H1 (cell line): Measurements from ENCODE around the gene COTL1. TPM values are rescaled to one million over a fixed set of nuclear protein-coding genes. Genes with fewer than 3 reads are reported as not detected.

Source experiments
- CTCF ChIA-PET: fragments of 300-600 bp; sonication (Branson Sonifier 250); formaldehyde crosslinking; loops from one replicate; lab custom pipeline; 2021; ENCODE audit not compliant: partially characterized antibody; lab: Charles Lee
- POLR2A ChIA-PET: fragments of 300-600 bp; sonication (Branson Sonifier 250); formaldehyde crosslinking; loops from one replicate; lab custom pipeline; 2021; ENCODE audit warnings: inconsistent platforms; ENCODE audit not compliant: partially characterized antibody; lab: Charles Lee
- DNase-seq, 2 experiments: peaks; one replicate each; pipeline versions ENCODE4 v3.0.0 to v3.0.0-alpha.2; 2010 to 2022; ENCODE audit warnings: low spot score in 2 of 2, low read depth in 1 of 2, mixed read lengths in 1 of 2
- FAIRE-seq: peaks from 2 replicates; lab custom pipeline; 2011; peaks lifted over from hg19 to GRCh38; lab: Jason Lieb, UNC
- H2AFZ ChIP-seq: 2 replicates; pipeline ENCODE4 v1.8.1; 2012; ENCODE audit warnings: low read length, inconsistent platforms
- H2AK5ac ChIP-seq: 2 replicates; pipeline ENCODE4 v1.6.1; 2013; ENCODE audit warnings: low read depth, low read length
- H2BK120ac ChIP-seq: replicated peaks from 2 replicates; pipeline ENCODE3; 2013; ENCODE audit warnings: low read depth, low read length, inconsistent platforms
- H2BK12ac ChIP-seq: 2 replicates; pipeline ENCODE4 v1.6.1; 2013; ENCODE audit warnings: low read depth, low read length
- H2BK15ac ChIP-seq: 2 replicates; pipeline ENCODE4 v1.6.1; 2013; ENCODE audit warnings: low read length
- H2BK20ac ChIP-seq: 2 replicates; pipeline ENCODE4 v1.6.1; 2013; ENCODE audit warnings: low read length
- H2BK5ac ChIP-seq: 2 replicates; pipeline ENCODE4 v1.6.1; 2013; ENCODE audit warnings: low read depth, low read length
- H3K14ac ChIP-seq: 2 replicates; pipeline ENCODE4 v1.6.1; 2013; ENCODE audit warnings: inconsistent platforms; ENCODE audit not compliant: insufficient read length
- H3K18ac ChIP-seq: 2 replicates; pipeline ENCODE4 v1.6.1; 2013; ENCODE audit warnings: low read length; ENCODE audit errors: extremely low read depth
- H3K23ac ChIP-seq: 2 replicates; pipeline ENCODE4 v1.6.1; 2013; ENCODE audit warnings: inconsistent platforms; ENCODE audit not compliant: insufficient read length
- H3K23me2 ChIP-seq: 2 replicates; pipeline ENCODE4 v1.6.1; 2013; ENCODE audit warnings: low read depth, low read length
- H3K27ac ChIP-seq: 2 replicates; pipeline ENCODE4 v1.6.1; 2011; ENCODE audit warnings: low read depth, low read length, inconsistent platforms
- H3K27me3 ChIP-seq, 4 experiments: replicated peaks in 1 of 4; 1 replicate in 1 of 4; 2 replicates in 3 of 4; pipeline versions ENCODE4 v1.6.1 to v1.8.1; 2011 to 2013; ENCODE audit warnings: low read length in 3 of 4, mild to moderate bottlenecking in 3 of 4, inconsistent platforms in 2 of 4, mixed read lengths in 2 of 4, moderate library complexity in 1 of 4; ENCODE audit not compliant: control insufficient read depth in 3 of 4, insufficient read depth in 3 of 4; ENCODE audit errors: extremely low read depth in 1 of 4
- H3K36me3 ChIP-seq, 4 experiments: 2 replicates each; pipeline versions ENCODE4 v1.6.1 to v1.8.1; 2011 to 2013; ENCODE audit warnings: mild to moderate bottlenecking in 4 of 4, low read length in 3 of 4, moderate library complexity in 2 of 4, control low read depth in 1 of 4, inconsistent platforms in 1 of 4; ENCODE audit not compliant: insufficient read depth in 4 of 4, control insufficient read depth in 2 of 4
- H3K4ac ChIP-seq: replicated peaks from 2 replicates; pipeline ENCODE3; 2013; ENCODE audit warnings: low read length, low read depth, mixed read lengths, inconsistent platforms; ENCODE audit not compliant: insufficient read length
- H3K4me1 ChIP-seq, 4 experiments: replicated peaks in 1 of 4; 1 replicate in 1 of 4; 2 replicates in 3 of 4; pipeline versions ENCODE4 v1.6.1 to v1.8.1; 2011 to 2013; ENCODE audit warnings: low read length in 3 of 4, inconsistent platforms in 2 of 4, mixed read lengths in 1 of 4; ENCODE audit not compliant: insufficient read depth in 4 of 4, control insufficient read depth in 3 of 4
- H3K4me2 ChIP-seq, 2 experiments: 2 replicates each; pipeline versions ENCODE4 v1.6.1 to v1.8.1; 2011 to 2013; ENCODE audit warnings: low read depth in 2 of 2, low read length in 2 of 2, control low read depth in 1 of 2, inconsistent platforms in 1 of 2, mild to moderate bottlenecking in 1 of 2; ENCODE audit not compliant: insufficient read depth in 1 of 2
- H3K4me3 ChIP-seq, 4 experiments: fragments of 200-600, 300-600 bp in 1 of 4; sonication (generic), shearing (Covaris generic), sonication (Bioruptor Twin) in 1 of 4; 2 replicates each; pipeline versions ENCODE4 v1.5.1 to v1.8.1; 2011 to 2016; ENCODE audit warnings: low read length in 4 of 4, low read depth in 3 of 4, control low read depth in 2 of 4, inconsistent platforms in 2 of 4, mild to moderate bottlenecking in 2 of 4, mixed read lengths in 1 of 4, moderate library complexity in 1 of 4; ENCODE audit not compliant: insufficient read depth in 2 of 4; ENCODE audit errors: extremely low read depth in 1 of 4
- H3K56ac ChIP-seq: replicated peaks from 2 replicates; pipeline ENCODE3; 2013; ENCODE audit warnings: low read depth, mild to moderate bottlenecking, mixed read lengths, low read length, inconsistent platforms; ENCODE audit not compliant: insufficient read length
- H3K79me1 ChIP-seq: 2 replicates; pipeline ENCODE4 v1.6.1; 2013; ENCODE audit warnings: low read depth, low read length, control low read depth
- H3K79me2 ChIP-seq, 2 experiments: 2 replicates each; pipeline versions ENCODE4 v1.6.1 to v1.8.1; 2012 to 2013; ENCODE audit warnings: low read length in 2 of 2, mild to moderate bottlenecking in 2 of 2, inconsistent platforms in 1 of 2; ENCODE audit not compliant: insufficient read depth in 2 of 2, control insufficient read depth in 1 of 2
- H3K9ac ChIP-seq, 4 experiments: replicated peaks in 1 of 4; 1 replicate in 1 of 4; 2 replicates in 3 of 4; pipeline versions ENCODE4 v1.6.1 to v1.8.1; 2011 to 2013; ENCODE audit warnings: low read depth in 3 of 4, low read length in 3 of 4, control low read depth in 2 of 4, mild to moderate bottlenecking in 2 of 4, moderate library complexity in 2 of 4, inconsistent platforms in 1 of 4; ENCODE audit errors: extremely low read depth in 1 of 4
- H3K9me3 ChIP-seq, 2 experiments: 2 replicates each; pipeline versions ENCODE4 v1.6.1 to v1.8.1; 2012 to 2013; ENCODE audit warnings: mild to moderate bottlenecking in 2 of 2, moderate library complexity in 2 of 2, control low read depth in 1 of 2, inconsistent platforms in 1 of 2, low read depth in 1 of 2, low read length in 1 of 2, mixed read lengths in 1 of 2; ENCODE audit not compliant: insufficient read depth in 2 of 2
- H4K20me1 ChIP-seq, 2 experiments: replicated peaks in 1 of 2; 2 replicates each; pipeline versions ENCODE3 to v1.8.1; 2011 to 2013; ENCODE audit warnings: inconsistent platforms in 2 of 2, low read length in 2 of 2, mild to moderate bottlenecking in 1 of 2; ENCODE audit not compliant: insufficient read depth in 2 of 2, control insufficient read depth in 1 of 2
- H4K5ac ChIP-seq: 2 replicates; pipeline ENCODE4 v1.6.1; 2013; ENCODE audit warnings: low read length, low read depth, mixed read lengths, inconsistent platforms; ENCODE audit not compliant: insufficient read length
- H4K8ac ChIP-seq: 2 replicates; pipeline ENCODE4 v1.8.0; 2013; ENCODE audit warnings: mild to moderate bottlenecking, moderate library complexity, low read length, inconsistent platforms; ENCODE audit not compliant: insufficient read depth; ENCODE audit errors: extremely low read depth
- H4K91ac ChIP-seq: replicated peaks from 2 replicates; pipeline ENCODE3; 2013; ENCODE audit warnings: low read length, mixed read lengths, inconsistent platforms; ENCODE audit not compliant: insufficient read length
- CBX8 ChIP-seq: fragments of 300-800, 300-1000 bp; sonication (generic); IDR thresholded peaks from 2 replicates; pipeline ENCODE4 v1.7.1; 2016; ENCODE audit warnings: low read depth, low read length, borderline replicate concordance
- EP300 ChIP-seq, 2 experiments: IDR thresholded peaks; 1 replicate in 1 of 2; 2 replicates in 1 of 2; pipeline ENCODE4 v1.6.1; 2011 to 2012; ENCODE audit warnings: low read depth in 2 of 2, low read length in 2 of 2, mild to moderate bottlenecking in 2 of 2, borderline replicate concordance in 1 of 2, inconsistent platforms in 1 of 2, moderate library complexity in 1 of 2
- HDAC2 ChIP-seq, 2 experiments: fragments of 300-600 bp in 1 of 2; sonication (generic) in 1 of 2; IDR thresholded peaks; 2 replicates each; pipeline ENCODE4 v1.6.1; 2011 to 2012; ENCODE audit warnings: low read depth in 2 of 2, low read length in 2 of 2, mild to moderate bottlenecking in 2 of 2, moderate library complexity in 2 of 2, borderline replicate concordance in 1 of 2, inconsistent platforms in 1 of 2
- JUN ChIP-seq: IDR thresholded peaks from 2 replicates; pipeline ENCODE4 v1.6.1; 2011; ENCODE audit warnings: low read depth, mild to moderate bottlenecking, improper control_type of control experiment, low read length
- KDM5A ChIP-seq: fragments of 200-600 bp; IDR thresholded peaks from 2 replicates; pipeline ENCODE4 v1.7.1; 2012; ENCODE audit warnings: mild to moderate bottlenecking, low read length, inconsistent platforms, mixed read lengths
- SAP30 ChIP-seq: fragments of 300-600 bp; sonication (generic); IDR thresholded peaks from 2 replicates; pipeline ENCODE4 v1.7.1; 2012; ENCODE audit warnings: low read length, moderate library complexity, mild to moderate bottlenecking, inconsistent platforms; ENCODE audit not compliant: insufficient read depth, insufficient replicate concordance
- SP2 ChIP-seq: IDR thresholded peaks from 2 replicates; pipeline ENCODE4 v1.6.1; 2012; ENCODE audit warnings: mild to moderate bottlenecking, low read length, inconsistent platforms
- YY1 ChIP-seq: IDR thresholded peaks from 2 replicates; pipeline ENCODE4 v1.6.1; 2011; ENCODE audit warnings: low read depth, mild to moderate bottlenecking, low read length
- WGBS, 2 experiments: shearing (Covaris generic) in 1 of 2; methylation state at CpG; one replicate each; pipeline versions ENCODE4 v1.1.6 to v1.1.7; 2013 to 2015; ENCODE audit warnings: low lambda C conversion rate in 2 of 2, mixed read lengths in 2 of 2, inconsistent platforms in 1 of 2, low coverage in 1 of 2, missing lambda C conversion rate in 1 of 2; ENCODE audit not compliant: insufficient replicate concordance in 2 of 2, insufficient coverage in 1 of 2, insufficient read length in 1 of 2; ENCODE audit errors: extremely low coverage in 1 of 2, missing lambda C conversion rate in 1 of 2; 5-methylcytosine and 5-hydroxymethylcytosine counted together
- polyA plus RNA-seq, 7 experiments: library from polyadenylated mRNA; depleted of rRNA in 3 of 7; stranded (reverse) in 5 of 7; unstranded in 2 of 7; fragments of >200 nt in 5 of 7; fragments of 200-250 nt in 2 of 7; gene quantifications; 1 replicate in 5 of 7; 2 replicates in 1 of 7; 4 replicates in 1 of 7; pipeline versions ENCODE4 v1.2.1 to v1.2.3, GENCODE V29; 2011 to 2013; ENCODE audit warnings: missing spikeins in 2 of 7, mixed read lengths in 2 of 7
- total RNA-seq: library from RNA; stranded (reverse); fragmentation: NEBNext Ultra II Directional; extraction: Animal tissue kit (Norgen Biotek cat#: 25700); gene quantifications from 2 replicates; pipeline ENCODE4 v1.2.1, GENCODE V29; 2021
- TF ChIP-seq, protein P1 (sequence below): IDR thresholded peaks from 2 replicates; pipeline ENCODE4 v1.6.1; 2012; ENCODE audit warnings: low read length, inconsistent platforms

COTL1 gene
- total and polyA plus RNA-seq, 2 of the 8 experiments (the other 6 are each of a cell fraction or from before 2014, with no cell fraction given): 59.2 to 183 TPM

DNA sequence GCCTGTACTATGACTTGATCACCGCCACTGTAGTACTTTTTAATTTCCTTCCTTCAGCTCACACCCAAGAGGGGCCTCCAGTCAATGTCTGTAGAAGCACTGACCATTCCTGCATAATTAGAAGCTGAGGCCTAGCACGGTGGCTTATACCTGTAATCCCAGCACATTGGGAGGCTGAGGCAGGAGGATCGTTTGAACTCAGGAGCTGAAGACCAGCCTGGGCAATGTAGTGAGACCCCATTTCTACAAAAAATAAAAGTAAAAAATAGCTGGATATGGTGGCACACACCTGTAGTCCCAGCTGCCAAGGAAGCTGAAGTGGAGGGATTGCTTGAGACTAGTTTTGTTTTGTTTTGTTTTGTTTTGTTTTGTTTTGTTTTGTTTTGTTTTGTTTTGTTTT lies 36.4 kb upstream of the COTL1 start:
- ChIA-PET POLR2A (interaction anchor here (0.6 kb wide), 1 partner anchor 9 kb away, joined by 3 read pairs; no protein-coding TSS in a partner anchor), CTCF (interaction anchor here (0.7 to 2.8 kb wide), 4 partner anchors 9 to 32 kb away, joined by 3 to 20 read pairs (median 8); no protein-coding TSS in a partner anchor)
- TF ChIP-seq HDAC2 (IDR thresholded peaks at IDR 0.05; ENCODE audit: borderline replicate concordance in 1 of 2, low read depth in 2 of 2, low read length in 2 of 2): no peak
- TF ChIP-seq JUN: no peak
- no peak for TF ChIP-seq KDM5A
- no peak for TF ChIP-seq YY1
- TF ChIP-seq, protein P1, sequence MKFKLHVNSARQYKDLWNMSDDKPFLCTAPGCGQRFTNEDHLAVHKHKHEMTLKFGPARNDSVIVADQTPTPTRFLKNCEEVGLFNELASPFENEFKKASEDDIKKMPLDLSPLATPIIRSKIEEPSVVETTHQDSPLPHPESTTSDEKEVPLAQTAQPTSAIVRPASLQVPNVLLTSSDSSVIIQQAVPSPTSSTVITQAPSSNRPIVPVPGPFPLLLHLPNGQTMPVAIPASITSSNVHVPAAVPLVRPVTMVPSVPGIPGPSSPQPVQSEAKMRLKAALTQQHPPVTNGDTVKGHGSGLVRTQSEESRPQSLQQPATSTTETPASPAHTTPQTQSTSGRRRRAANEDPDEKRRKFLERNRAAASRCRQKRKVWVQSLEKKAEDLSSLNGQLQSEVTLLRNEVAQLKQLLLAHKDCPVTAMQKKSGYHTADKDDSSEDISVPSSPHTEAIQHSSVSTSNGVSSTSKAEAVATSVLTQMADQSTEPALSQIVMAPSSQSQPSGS: no peak
- no peak for TF ChIP-seq CBX8
- TF ChIP-seq SP2: no peak
- no peak for TF ChIP-seq SAP30
- no peak for TF ChIP-seq EP300 (IDR thresholded peaks at IDR 0.05; ENCODE audit: borderline replicate concordance in 1 of 2, low read depth in 2 of 2, low read length in 2 of 2)

More for the DNA sequence above, 36.4 kb upstream of the COTL1 start:
- Histone ChIP-seq H3K56ac (no peak overlapping the region), H3K4me1 (peaks cover 0 to 3% (median under 1%) of the 10 kb centered on the region in 4 experiments; a peak in 4 of 7 replicates), H2BK15ac (no peak overlapping the region), H4K8ac (no peak overlapping the region; the same call in 1 of the 2 replicates), H2BK5ac (no peak overlapping the region), H3K27ac (no peak overlapping the region), H3K79me2 (no peaks in the 10 kb centered on the region), H3K9ac (no peak overlapping the region), H3K23ac (no peak overlapping the region), H4K91ac (no peak overlapping the region), H4K5ac (no peak overlapping the region), H2AFZ (no peak overlapping the region), H2BK12ac (no peak overlapping the region), H3K14ac (no peak overlapping the region), H3K36me3 (peaks cover 8 to 14% (median 11%) of the 10 kb centered on the region in 4 experiments; a peak in 7 of 8 replicates), H2BK20ac (no peak overlapping the region), H2AK5ac (no peak overlapping the region), H4K20me1 (peaks cover 2% of the 10 kb centered on the region in 2 experiments), H3K4ac (no peak overlapping the region), H3K27me3 (peaks cover 0 to 4% (median 2%) of the 10 kb centered on the region in 4 experiments; a peak in 4 of 7 replicates), H3K4me2 (no peak overlapping the region), H3K23me2 (no peaks in the 10 kb centered on the region), H2BK120ac (no peak overlapping the region), H3K4me3 (no peak overlapping the region), H3K18ac (no peak overlapping the region), H3K79me1 (no peaks in the 10 kb centered on the region; the same call in 1 of the 2 replicates), H3K9me3 (no peaks in the 10 kb centered on the region)
- DNase-seq (no peak), FAIRE-seq (no peak)
- 90% methylated on average over 3 of the region's 3 CpGs; no CpG with 5 or more reads in 1 of the 2 experiments for WGBS, 2 experiments
